HG02870 (cell line): ENCODE results near the gene GRK5.

Source experiments
- ATAC-seq: cut with Tn5 transposase; IDR thresholded peaks from one replicate; pipeline ENCODE4 v1.9.1; 2021; ENCODE audit warnings: mild to moderate bottlenecking, moderate library complexity; ENCODE audit not compliant: unreplicated experiment

Gene GRK5

GRCh38 chr10:119468542-119469324 is 261.4 kb downstream of the GRK5 start:
- ATAC-seq = no peak

GRCh38 chr10:119469325-119469707 is 261.9 kb downstream of the GRK5 start:
- ATAC-seq = no peak

- ATAC-seq = no peak
Observed at GRCh38 chr10:119469846-119470245, 262.5 kb downstream of the GRK5 start.

- ATAC-seq = no peak
Observed at GRCh38 chr10:119470920-119471702, 263.7 kb downstream of the GRK5 start.

- ATAC-seq = no peak
Observed at GRCh38 chr10:119473771-119474170, 266.4 kb downstream of the GRK5 start.

GRCh38 chr10:119474606-119475005 is 267.2 kb downstream of the GRK5 start:
- ATAC-seq = no peak

- ATAC-seq = peak; percentile 81
Observed at GRCh38 chr10:119477444-119477843, 270.1 kb downstream of the GRK5 start.

GRCh38 chr10:119478111-119478802 is 270.9 kb downstream of the GRK5 start:
- peak; percentile 71 for ATAC-seq

GRCh38 chr10:119478811-119479341 is 271.5 kb downstream of the GRK5 start:
- ATAC-seq = no peak

- no peak for ATAC-seq
Observed at GRCh38 chr10:119479532-119479931, 272.2 kb downstream of the GRK5 start.

GRCh38 chr10:119480667-119481066 is 273.3 kb downstream of the GRK5 start:
- no peak for ATAC-seq

- ATAC-seq = no peak
Observed at GRCh38 chr10:119481781-119482426, 274.5 kb downstream of the GRK5 start.

GRCh38 chr10:119483001-119483400 is 275.6 kb downstream of the GRK5 start:
- no peak for ATAC-seq

GRCh38 chr10:119483839-119484238 is 276.5 kb downstream of the GRK5 start:
- no peak for ATAC-seq

GRCh38 chr10:119488675-119489074 is 281.3 kb downstream of the GRK5 start:
- no peak for ATAC-seq

- ATAC-seq = no peak
Observed at GRCh38 chr10:119489991-119490326, 282.6 kb downstream of the GRK5 start.

GRCh38 chr10:119491966-119492757 is 284.8 kb downstream of the GRK5 start:
- no peak for ATAC-seq

GRCh38 chr10:119493155-119493554 is 285.8 kb downstream of the GRK5 start:
- no peak for ATAC-seq

- no peak for ATAC-seq
Observed at GRCh38 chr10:119494236-119495020, 287.1 kb downstream of the GRK5 start.
